COLO668 (cell line): Measurements from ENCODE around the gene CTSG.
"Not testable (repeated sequence)": the region's sequence is repeated elsewhere in the genome, so short reads cannot be mapped to it uniquely, and the experiment has no call there.

Source experiments
- DNase-seq: peaks from one replicate; lab custom pipeline; 2025; ENCODE audit not compliant: unreplicated experiment; lab: John Stamatoyannopoulos, UW

The CTSG gene, protein sequence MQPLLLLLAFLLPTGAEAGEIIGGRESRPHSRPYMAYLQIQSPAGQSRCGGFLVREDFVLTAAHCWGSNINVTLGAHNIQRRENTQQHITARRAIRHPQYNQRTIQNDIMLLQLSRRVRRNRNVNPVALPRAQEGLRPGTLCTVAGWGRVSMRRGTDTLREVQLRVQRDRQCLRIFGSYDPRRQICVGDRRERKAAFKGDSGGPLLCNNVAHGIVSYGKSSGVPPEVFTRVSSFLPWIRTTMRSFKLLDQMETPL

DNA sequence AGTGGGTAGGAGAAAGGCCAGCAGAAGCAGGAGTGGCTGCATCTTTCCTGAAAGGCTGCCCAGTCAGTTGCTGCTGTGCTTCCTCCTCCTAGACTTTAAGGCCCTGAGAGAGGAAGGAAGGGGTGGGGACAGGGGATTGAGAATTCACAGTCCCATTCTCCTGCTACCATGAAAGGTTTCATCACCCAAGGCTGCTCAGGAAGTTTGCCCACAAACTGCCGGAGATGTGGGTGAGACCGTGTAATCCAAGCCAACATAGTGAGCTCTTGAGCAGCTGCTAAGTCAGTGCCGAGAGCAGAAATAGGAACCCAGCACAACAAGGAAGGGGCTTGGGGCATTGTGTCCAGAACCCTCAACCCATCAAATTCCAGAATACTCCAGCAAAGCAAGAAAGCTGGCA, at the start of gene CTSG:
Gene CTSG, minus strand, starts transcription at position 69 of the 400 bp plus-strand sequence. Its CDS starts 27 bp downstream, at position 42.
- no peak for DNase-seq

DNA sequence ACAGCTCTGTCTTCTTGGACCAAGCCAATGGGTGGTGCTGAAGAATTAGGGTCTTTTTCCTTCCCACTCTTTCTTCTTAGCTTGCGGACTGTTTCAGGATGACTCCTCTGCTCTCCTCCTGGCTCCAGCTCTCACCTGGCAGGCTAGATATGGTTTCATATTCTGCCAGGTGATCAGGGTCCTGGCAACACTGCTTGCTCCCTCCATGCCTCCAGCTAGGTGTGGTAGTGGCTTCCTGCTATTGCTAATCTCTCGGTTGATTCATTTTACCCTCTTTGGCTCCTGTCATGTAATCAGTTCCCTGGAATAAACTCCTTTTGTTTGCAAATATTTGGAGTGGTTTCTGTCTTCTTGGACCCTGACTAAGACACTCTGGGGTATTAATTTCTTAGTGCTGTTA, 37.7 kb upstream of the CTSG start:
- no peak for DNase-seq

DNA sequence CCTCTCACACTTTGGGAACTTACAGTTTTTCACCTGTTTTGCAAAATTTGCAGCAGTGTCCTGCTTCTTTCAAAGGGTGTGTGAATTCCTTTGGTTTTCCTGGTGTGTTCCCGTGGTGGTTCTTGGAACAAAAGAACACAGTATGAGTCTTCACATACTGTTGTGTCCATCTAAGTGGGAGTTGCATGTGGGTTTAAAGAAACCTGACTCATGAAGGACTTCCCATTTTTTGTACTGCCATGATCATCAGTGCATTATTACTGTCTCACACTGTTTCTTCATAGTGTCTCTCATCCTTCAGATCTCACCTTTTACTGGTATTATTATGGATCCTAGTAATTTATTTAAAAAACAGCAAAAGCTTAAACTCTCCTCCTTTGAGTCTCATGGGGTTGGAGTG, 37.2 kb upstream of the CTSG start:
- no peak for DNase-seq

DNA sequence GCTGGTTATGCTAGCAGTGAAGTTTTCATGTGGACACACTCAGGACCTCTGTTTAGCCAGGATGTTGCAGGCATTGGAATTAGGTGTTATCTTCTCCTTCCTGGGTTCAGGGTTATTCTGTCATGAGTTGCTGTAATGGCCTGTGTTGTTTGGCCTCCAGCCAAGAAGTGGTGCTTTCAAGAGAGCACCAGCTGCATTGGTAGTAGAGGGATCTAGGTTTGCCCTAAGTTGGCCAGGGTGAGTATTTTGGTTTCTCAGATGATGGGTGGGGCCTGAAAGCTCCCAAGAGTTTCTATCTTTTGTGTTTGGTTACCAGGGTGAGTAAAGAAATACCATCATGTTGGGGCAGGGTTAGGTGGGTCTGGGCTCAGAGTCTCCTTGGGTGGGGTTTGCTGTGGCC, 36.1 kb upstream of the CTSG start:
- DNase-seq = peak; percentile 20

DNA sequence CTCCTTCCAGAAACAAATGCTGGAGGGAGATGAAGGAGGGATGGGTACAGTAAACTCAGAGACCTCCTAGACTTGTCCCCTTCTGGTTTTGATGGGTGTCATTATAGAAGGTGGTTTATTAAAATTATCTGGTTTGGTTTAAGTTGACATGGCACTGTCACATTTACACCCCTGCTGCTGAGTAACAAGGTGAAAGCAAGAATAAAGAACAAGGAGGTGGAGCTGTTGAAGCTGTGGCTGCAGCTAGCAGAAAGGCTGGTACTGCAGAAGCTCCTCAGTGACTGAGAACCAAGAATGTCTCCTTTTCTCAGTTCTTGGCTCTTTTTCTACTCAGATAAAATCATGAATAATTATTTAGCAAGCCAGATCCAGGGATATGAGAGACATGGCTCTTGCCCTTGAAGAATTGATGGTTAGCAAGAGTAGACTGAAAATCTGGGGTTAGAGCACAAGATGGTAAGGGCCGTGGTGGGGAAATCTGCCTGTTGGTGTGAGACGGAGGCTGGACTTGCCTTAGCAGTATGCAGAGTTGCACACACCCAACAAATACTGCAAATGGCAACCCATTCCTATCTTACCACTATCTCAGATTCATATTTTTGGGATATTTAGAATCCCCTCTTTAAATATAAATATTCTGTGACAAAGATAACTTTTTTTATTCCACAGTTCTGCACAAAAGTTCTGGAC, 33.8 kb upstream of the CTSG start, which contains the start of gene GZMH:
Gene GZMH, minus strand, starts transcription at position 31 of the 690 bp plus-strand sequence. CDS start 72 bp downstream, outside the sequence.
- no peak for DNase-seq

DNA sequence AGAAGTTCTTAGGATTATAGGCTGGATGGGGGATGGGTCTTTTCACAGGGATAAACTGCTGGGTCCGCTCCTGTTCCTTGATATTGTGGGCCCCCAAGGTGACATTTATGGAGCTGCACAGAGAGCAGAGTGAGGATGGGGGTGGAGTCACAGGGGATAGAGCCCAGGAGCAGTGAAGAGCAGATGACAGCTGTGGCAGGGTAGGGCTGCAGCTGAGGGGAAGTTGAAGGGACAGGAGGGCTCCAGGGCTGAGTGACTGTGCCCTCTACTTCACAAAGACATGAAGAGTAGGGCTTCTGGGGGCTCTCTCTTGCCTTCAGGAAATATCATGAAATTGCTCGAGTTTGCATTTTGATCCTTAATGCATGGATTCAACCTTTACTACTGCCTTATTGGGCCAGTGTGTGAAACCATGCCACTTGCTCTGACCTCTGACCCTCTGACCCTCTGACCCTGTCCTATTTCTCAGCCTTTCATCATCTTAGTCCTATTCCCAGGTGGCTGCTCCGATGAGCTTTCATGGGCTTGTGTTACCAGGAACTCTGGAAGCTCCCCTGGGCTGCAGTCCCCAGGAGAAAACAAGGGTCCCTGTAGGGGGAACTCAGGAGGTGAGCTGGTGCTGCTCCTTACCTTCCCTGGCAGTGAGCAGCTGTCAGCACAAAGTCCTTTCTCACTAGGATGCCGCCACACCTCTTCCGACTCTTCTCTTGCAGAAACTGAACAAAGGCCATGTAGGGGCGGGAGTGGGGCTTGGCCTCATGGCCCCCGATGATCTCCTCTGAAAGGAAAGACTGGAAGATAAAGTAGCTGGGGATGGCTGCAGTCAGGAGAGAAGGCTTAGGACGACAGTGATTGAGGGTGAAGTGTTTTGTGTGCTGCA, 31.8 kb upstream of the CTSG start:
- no peak for DNase-seq

DNA sequence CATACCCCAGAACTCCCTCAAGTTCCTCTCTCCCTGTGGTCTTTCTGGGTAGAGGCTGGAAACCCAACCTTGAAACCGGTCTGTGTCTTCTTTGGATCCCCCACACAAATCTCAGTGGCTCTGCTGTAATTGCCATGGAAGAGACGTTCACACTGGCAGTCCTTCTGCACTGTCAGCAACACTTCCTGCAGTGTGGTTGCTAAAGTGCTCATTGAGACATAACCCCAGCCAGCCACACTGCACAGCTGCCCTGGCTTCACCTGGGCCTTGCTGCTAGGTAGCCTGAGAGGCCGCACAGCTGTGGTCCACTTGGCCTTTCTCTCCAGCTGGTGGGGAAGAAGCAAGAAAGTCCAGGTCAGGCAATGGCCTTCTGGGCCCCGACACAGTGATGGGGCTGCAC, 31.0 kb upstream of the CTSG start:
- DNase-seq = no peak

DNA sequence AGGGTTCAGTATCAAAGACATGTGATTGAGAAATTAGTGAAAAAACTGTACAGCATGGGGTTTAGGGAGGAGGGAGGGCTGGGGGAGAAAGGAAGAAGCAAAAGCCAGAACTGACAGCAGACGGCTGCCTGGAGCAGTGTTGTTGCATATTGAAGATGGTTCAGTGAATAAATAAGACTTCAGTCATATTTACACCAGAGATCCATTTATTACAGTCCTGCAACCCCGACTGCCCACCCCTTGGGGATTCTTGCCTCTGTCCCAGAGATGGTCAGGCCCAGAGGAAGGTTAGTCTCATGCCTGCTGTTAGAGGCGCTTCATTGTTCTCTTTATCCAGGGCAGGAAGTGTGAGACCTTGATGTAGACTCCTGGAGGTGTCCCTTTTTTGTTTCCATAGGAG, 30.2 kb upstream of the CTSG start:
- DNase-seq = no peak

DNA sequence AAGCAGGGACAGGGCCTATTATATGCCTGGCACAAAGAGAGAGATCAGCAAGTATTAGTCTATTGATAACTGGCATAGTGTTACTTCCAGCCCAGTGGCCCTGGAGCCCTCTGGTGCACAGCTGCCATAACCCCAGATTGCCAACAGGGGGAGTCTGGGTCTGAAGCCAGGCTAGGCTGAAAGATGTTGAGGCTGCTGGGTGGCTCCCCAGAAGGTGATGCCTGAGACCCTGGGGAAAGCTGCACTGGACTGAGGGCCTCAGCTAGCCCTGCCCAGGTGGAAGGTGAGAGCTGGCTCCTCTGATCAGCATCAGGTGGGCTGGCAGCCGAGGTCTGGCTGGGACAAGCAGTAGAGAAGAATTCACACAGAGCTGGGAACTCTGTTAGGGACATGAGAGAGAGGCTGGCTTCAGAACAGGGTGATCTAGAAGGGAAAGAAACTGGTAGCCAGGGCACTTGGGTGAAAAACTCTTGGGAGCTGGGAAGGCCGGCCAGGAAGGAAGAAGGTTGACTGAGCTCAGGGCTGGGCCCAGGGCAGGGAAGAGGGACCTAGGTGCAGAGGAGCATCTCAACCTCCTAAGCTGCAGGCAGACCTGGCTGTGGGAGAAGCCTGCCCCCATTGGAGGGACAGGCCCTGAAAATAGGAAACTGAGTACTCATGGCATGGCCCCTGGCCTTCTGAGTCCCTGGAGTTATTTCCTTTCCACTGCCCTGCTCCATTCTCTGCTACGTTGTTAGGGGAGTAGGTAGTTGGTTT, 29.6 kb upstream of the CTSG start:
- DNase-seq = peak; percentile 20

DNA sequence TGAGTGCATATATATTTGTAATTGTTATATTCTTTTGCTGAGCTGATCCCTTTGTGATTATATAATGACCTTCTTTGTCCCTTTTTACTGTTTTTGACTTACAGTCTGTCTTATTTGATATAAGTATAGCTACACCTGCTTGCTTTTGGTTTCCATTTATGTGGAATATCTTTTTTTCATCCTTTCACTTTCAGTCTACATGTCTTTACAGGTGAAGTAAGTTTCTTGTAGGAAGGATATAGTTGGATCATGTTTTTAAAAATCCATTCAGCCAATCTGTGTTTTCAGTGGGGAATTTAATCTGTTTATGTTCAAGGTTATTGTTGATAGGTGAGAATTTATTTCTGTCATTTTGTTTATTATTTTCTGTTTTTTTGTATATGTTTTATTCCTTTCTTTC, 21.4 kb upstream of the CTSG start:
- no peak for DNase-seq

DNA sequence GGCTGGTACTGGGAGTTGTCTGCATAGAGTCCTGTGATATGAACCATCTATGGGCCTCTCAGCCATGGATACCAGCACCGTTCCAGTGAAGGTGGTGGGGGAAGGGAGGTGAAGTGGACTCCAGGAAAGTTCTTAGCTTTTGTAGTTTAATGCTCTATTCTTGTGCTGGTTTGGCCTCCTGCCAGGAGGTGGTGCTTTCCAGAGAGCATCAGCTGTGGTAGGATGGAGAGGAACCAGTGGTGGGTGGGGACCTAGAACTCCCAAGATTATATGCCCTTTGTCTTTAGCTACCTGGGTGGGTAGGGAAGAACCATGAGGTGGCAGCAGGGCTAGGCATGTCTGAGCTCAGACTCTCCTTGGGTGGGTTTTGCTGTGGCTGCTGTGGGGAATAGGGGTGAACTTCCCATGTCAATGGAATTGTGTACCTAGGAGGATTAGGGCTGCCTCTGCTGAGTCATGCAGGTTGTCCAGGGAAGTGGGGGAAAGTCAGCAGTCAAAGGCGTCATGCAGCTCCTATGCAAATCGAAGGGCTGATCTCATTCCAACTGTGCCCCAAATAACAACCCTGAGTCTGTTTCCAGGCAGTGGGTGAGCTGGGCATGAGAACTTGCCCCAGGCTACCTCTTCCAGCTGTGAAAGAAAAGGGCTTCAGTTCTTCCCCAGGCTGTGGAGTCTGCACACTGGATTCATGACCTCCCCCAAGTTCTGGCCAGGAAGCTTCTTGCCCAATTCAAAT, 19.2 kb upstream of the CTSG start:
- no peak for DNase-seq

DNA sequence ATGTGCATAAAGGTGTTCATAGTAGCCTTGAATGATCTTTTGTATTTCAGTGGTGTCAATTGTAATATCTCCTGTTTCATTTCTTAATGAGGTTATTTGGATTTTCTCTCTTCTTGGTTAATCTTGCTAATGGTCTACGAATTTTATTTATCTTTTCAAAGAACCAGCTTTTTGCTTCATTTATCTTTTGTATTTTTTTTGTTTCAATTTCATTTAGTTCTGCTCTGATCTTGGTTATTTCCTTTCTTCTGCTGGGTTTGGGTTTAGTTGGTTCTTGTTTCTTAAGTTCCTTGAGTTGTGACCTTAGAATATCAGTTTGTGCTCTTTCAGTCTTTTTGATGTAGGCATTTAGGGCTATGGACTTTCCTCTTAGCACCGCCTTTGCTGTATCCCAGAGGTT, 15.0 kb upstream of the CTSG start:
- DNase-seq = not testable (repeated sequence)

DNA sequence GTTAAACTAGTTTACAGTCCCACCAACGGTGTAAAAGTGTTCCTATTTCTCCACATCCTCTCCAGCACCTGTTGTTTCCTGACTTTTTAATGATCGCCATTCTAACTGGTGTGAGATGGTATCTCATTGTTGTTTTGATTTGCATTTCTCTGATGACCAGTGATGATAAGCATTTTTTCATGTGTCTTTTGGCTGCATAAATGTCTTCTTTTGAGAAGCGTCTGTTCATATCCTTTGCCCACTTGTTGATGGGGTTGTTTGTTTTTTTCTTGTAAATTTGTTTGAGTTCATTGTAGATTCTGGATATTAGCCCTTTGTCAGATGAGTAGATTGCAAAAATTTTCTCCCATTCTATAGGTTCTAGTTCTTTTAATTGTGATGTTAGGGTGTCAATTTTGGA, 8.4 kb upstream of the CTSG start:
- not testable (repeated sequence) for DNase-seq

DNA sequence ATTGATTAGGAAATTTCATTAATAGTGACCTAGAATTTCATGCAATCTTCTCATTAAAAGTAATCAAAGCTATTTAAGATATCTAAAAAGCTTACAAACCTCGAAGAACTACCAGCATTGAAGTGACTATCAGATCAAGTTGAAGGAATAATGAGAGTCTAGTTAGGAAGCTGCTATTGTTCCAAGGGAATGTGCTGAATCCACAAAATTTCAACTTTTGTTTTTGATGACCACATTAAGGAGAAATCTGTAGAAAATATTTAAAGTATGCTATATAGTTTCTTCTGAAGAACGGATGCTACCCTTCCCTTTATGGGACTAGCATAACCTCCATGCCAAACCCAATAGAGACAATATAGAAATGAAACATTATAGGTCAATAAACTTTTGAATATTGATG, 2.5 kb upstream of the CTSG start:
- DNase-seq = no peak

DNA sequence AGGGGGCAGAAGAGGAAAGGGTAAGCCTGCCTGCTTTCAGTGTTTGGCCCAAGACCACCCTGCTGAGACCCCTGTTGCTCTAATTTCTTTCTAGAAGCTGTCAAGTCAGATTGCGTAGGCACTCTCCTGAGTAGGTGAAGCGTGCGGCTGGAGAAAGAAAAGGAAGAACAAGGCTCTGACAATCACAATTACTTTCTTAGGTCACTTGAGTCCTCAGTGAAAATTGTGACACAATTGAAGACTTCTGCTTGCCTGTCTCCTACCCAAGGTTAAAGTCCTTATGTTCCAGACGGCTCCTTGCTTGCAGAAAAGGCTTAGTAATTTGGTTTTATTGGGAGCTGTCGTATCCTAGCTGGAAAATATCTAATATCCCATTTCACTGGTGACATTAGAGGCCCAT, 721 bp upstream of the CTSG start:
- DNase-seq = no peak

DNA sequence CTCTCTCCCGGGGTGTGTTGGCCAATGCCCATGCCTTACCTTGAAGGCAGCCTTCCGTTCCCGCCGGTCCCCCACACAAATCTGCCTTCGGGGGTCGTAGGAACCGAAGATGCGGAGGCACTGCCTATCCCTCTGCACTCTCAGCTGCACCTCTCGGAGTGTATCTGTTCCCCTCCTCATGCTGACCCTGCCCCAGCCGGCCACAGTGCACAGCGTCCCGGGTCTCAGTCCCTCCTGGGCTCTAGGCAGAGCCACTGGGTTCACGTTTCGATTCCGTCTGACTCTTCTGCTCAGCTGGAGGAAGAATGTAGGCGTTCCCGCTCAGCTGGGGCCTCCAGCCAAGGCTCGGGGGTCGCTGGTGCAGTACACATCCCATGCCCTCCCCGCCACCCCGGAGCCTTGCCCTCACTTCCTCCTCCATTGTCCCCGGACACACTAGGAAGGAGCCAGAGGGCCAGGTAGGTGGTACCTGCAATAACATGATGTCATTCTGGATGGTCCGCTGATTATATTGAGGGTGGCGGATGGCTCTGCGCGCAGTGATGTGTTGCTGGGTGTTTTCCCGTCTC, 1.8 kb downstream of the CTSG start:
- DNase-seq = no peak

DNA sequence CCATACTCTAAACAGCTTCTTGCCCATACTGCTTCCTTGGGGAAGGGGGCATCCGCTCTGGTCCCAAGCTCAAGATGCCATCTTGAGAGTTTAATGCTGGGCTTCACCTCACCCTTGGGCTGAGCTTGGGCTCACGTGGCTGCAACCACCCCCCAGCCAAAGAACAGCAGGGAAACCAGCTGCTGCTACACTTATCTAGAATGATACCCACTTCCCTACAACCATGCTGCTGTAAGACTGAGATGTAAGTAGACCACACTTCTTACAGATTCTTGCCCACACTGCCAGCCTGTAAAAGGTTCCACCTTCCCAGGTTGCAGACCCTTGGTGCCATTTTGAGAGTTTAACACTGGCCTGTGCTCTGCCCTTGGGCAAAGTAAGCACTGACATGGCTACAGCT, 9.7 kb downstream of the CTSG start:
- DNase-seq = no peak

DNA sequence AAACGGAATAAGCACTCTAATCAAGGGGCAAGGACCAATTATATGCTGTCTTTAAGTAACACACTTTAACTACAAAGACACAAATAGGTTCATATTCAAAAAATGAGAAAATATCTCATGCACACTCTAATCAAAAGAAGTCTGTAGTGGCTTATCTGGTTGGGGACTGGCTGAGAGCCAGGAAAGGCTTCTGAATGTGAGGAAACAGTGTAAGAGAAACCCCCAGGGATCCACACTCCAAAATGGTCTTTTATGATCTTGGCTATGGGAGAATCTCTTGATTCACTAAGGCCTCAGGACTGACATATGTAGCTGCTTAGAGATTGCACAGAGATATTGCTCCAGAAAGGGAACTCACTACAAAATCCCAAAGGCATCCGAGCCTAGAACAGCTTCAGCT, 10.3 kb downstream of the CTSG start:
- DNase-seq = no peak

DNA sequence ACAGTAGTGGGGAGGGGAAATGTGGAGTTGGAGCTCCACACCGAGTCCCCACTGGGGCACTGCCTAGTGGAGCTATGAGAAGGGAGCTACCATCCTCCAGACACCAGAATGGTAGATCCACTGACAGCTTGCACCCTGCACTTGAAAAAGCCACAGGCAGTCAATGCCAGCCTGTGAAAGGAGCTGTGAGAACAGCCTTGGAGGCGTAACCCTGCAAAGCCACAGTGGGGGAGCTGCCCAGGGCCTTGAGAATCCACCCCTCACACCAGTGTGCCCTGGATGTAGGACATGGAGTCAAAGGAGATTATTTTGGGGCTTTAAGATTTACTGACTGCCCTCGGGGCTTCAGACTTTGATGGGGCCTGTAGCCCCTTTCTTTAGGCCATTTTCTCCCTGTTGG, 12.5 kb downstream of the CTSG start:
- DNase-seq = no peak

DNA sequence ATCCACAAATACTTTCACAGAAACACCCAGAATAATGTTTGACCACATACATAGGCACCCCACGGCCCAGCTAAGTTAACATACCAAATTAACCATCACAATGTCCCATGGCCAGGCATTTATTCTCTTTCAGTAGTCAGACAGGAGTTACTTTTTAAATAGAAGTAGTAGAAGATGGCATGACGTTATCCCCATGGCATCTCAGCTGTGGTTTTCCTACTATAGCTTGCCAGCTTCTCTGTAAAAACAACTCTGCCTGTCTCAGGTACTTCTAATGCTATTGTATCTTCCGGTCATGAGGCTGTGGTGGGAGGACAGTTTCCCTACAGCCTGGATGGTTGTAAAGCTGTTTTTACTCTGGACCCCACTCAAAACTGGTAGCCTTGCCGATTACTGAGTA, 19.3 kb downstream of the CTSG start:
- DNase-seq = no peak
